Smooth muscle cell (in vitro differentiated cells): Measurements from ENCODE around the gene TBXAS1. TPM values are rescaled to one million over a fixed set of nuclear protein-coding genes. Genes with fewer than 3 reads are reported as not detected.
"Not testable (repeated sequence)": the region's sequence is repeated elsewhere in the genome, so short reads cannot be mapped to it uniquely, and the experiment has no call there.

Experiments
- DNase-seq: peaks from one replicate; lab custom pipeline; 2025; ENCODE audit not compliant: unreplicated experiment; lab: John Stamatoyannopoulos, UW
- H2AFZ ChIP-seq: fragments of 200-600 bp; sonication (generic); 2 replicates; pipeline ENCODE4 v1.6.0; 2016; ENCODE audit warnings: antibody characterized with exemption, low read depth, mild to moderate bottlenecking
- H3F3A ChIP-seq: fragments of 200-600 bp; sonication (generic); 2 replicates; pipeline ENCODE4 v1.6.0; 2017; ENCODE audit warnings: antibody characterized with exemption, low read depth
- H3K27ac ChIP-seq: fragments of 200-600 bp; sonication (generic); 2 replicates; pipeline ENCODE4 v1.5.1; 2016; ENCODE audit warnings: low read depth, mild to moderate bottlenecking
- H3K27me3 ChIP-seq: fragments of 200-600 bp; sonication (generic); 2 replicates; pipeline ENCODE4 v1.6.1; 2016; ENCODE audit warnings: low read depth, mild to moderate bottlenecking
- H3K36me3 ChIP-seq: fragments of 200-600 bp; sonication (generic); 2 replicates; pipeline ENCODE4 v1.5.1; 2016; ENCODE audit warnings: low read depth
- H3K4me1 ChIP-seq: fragments of 200-600 bp; sonication (generic); 2 replicates; pipeline ENCODE4 v1.5.1; 2016; ENCODE audit warnings: low read depth
- H3K4me2 ChIP-seq: fragments of 200-600 bp; sonication (generic); 2 replicates; pipeline ENCODE4 v1.6.0; 2016; ENCODE audit warnings: mild to moderate bottlenecking
- H3K4me3 ChIP-seq: fragments of 200-600 bp; sonication (generic); 2 replicates; pipeline ENCODE4 v1.5.1; 2016; ENCODE audit warnings: mild to moderate bottlenecking
- H3K79me2 ChIP-seq: fragments of 200-600 bp; sonication (generic); 2 replicates; pipeline ENCODE4 v1.6.0; 2016; ENCODE audit warnings: low read depth, mild to moderate bottlenecking
- H3K9ac ChIP-seq: fragments of 200-600 bp; sonication (generic); 2 replicates; pipeline ENCODE4 v1.6.0; 2016; ENCODE audit warnings: low read depth
- H3K9me3 ChIP-seq: fragments of 200-600 bp; sonication (generic); replicated peaks from 2 replicates; pipeline ENCODE4 v1.5.1; 2016; ENCODE audit warnings: low read depth
- H4K20me1 ChIP-seq: fragments of 200-600 bp; sonication (generic); 2 replicates; pipeline ENCODE4 v1.6.0; 2016; ENCODE audit warnings: low read depth
- CTCF ChIP-seq: fragments of 200-600 bp; sonication (generic); IDR thresholded peaks from 2 replicates; pipeline ENCODE4 v1.5.1; 2017; ENCODE audit warnings: borderline replicate concordance, mild to moderate bottlenecking, antibody characterized with exemption; ENCODE audit not compliant: insufficient read depth, poor library complexity, severe bottlenecking
- WGBS: methylation state at CpG from one replicate; pipeline ENCODE4 v1.1.7; 2016; ENCODE audit warnings: low lambda C conversion rate; 5-methylcytosine and 5-hydroxymethylcytosine counted together
- polyA plus RNA-seq: library from polyadenylated mRNA; unstranded; fragments of >200 nt; fragmentation: Nextera tagmentation; extraction: Ambion mirVana; gene quantifications from 2 replicates; pipeline ENCODE4 v1.2.1, GENCODE V29; 2016
- total RNA-seq: library from RNA; depleted of rRNA; stranded (reverse); fragments of >200 nt; gene quantifications from 2 replicates; pipeline ENCODE4 v1.2.3, GENCODE V29; 2014

The TBXAS1 gene
- total and polyA plus RNA-seq, 2 experiments from 2014 or later: 0.51 TPM; not detected in 1

GRCh38 chr7:139917851-139918250 is 88.8 kb downstream of the TBXAS1 start:
- no peak overlapping the region for H3K27ac ChIP-seq
- no peaks in the 10 kb centered on the region for H3K79me2 ChIP-seq
- peaks cover 3% of the 10 kb centered on the region for H3F3A ChIP-seq
- no peaks in the 10 kb centered on the region for H3K36me3 ChIP-seq
- no peak overlapping the region for H3K9ac ChIP-seq
- H3K9me3 ChIP-seq: no peaks in the 10 kb centered on the region
- no peaks in the 10 kb centered on the region for H4K20me1 ChIP-seq
- 94% methylated on average over 2 of the region's 2 CpGs for WGBS
- no peak for DNase-seq
- H3K27me3 ChIP-seq: no peaks in the 10 kb centered on the region
- H3K4me1 ChIP-seq: no peaks in the 10 kb centered on the region
- H3K4me2 ChIP-seq: no peak overlapping the region
- no peak overlapping the region for H2AFZ ChIP-seq
- H3K4me3 ChIP-seq: no peak overlapping the region
- no peak for TF ChIP-seq CTCF

DNA sequence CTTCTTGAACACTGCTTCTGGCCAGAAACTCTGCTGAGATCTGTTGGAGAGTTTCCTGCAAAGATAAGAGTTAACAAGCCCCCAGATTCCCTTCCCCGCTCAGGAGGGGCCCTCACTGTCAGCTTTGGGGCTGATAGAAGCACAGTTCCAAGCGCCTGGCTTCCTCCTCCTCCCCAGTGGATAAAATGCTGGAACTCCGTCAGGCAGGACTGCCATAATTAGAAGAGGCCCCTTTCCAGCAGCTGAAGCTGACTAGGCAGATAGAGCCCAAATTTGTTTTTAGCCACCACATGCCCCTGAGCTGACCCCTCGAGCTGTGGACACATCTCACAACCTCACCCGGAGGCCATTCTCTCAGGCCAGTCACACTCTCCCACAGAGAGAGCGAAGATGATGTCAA is 89.4 kb downstream of the TBXAS1 start:
- no peak overlapping the region for H3K4me2 ChIP-seq
- 59% methylated on average over 6 of the region's 6 CpGs for WGBS
- H3K9me3 ChIP-seq: no peaks in the 10 kb centered on the region
- no peaks in the 10 kb centered on the region for H4K20me1 ChIP-seq
- H3K27me3 ChIP-seq: no peaks in the 10 kb centered on the region
- no peak overlapping the region for H3K27ac ChIP-seq
- H3K36me3 ChIP-seq: no peaks in the 10 kb centered on the region
- DNase-seq: no peak
- H3K4me1 ChIP-seq: no peaks in the 10 kb centered on the region
- H3K9ac ChIP-seq: no peak overlapping the region
- H3K79me2 ChIP-seq: no peaks in the 10 kb centered on the region
- TF ChIP-seq CTCF: no peak
- no peak overlapping the region for H2AFZ ChIP-seq
- peaks cover 3% of the 10 kb centered on the region for H3F3A ChIP-seq
- H3K4me3 ChIP-seq: no peak overlapping the region

DNA sequence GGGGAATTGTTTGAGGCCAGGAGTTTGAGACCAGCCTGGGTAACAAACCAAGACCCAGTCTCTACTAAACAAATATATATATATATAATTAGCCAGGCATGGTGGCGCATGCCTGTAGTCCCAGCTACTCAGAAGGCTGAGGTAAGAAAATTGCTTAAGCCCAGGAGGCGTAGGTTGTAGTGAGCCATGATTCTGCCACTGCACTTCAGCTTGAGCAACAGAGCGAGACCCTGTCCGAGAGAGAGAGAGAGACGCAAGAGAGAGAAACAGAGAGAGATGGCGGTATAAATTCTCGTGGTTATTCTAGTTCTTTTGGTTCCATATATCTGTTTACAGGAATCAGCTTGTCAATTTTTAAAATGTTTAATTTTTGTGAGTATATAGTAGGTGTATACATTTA is 94.0 kb downstream of the TBXAS1 start:
- H3K4me1 ChIP-seq: no peaks in the 10 kb centered on the region
- no peaks in the 10 kb centered on the region for H3K79me2 ChIP-seq
- WGBS: 86% methylated on average over 7 of the region's 7 CpGs
- no peak overlapping the region for H3K4me2 ChIP-seq
- no peaks in the 10 kb centered on the region for H3K9me3 ChIP-seq
- H3K27ac ChIP-seq: no peak overlapping the region
- no peaks in the 10 kb centered on the region for H3K36me3 ChIP-seq
- no peak overlapping the region for H3K9ac ChIP-seq
- H3K27me3 ChIP-seq: no peaks in the 10 kb centered on the region
- TF ChIP-seq CTCF: no peak
- no peak for DNase-seq
- H2AFZ ChIP-seq: no peak overlapping the region
- H4K20me1 ChIP-seq: no peaks in the 10 kb centered on the region
- no peak overlapping the region for H3K4me3 ChIP-seq
- H3F3A ChIP-seq: no peaks in the 10 kb centered on the region

- Histone ChIP-seq H3K4me1 (no peaks in the 10 kb centered on the region), H2AFZ (no peak overlapping the region), H3K27ac (no peak overlapping the region), H3K4me3 (no peak overlapping the region), H3K9me3 (no peaks in the 10 kb centered on the region), H4K20me1 (no peaks in the 10 kb centered on the region), H3K27me3 (no peaks in the 10 kb centered on the region), H3F3A (no peaks in the 10 kb centered on the region), H3K9ac (no peak overlapping the region), H3K36me3 (no peaks in the 10 kb centered on the region), H3K4me2 (no peak overlapping the region), H3K79me2 (no peaks in the 10 kb centered on the region)
- DNase-seq: no peak
- TF ChIP-seq CTCF: no peak
- 73% methylated on average over 3 of the region's 3 CpGs for WGBS
Observed at GRCh38 chr7:139924461-139924860, 95.4 kb downstream of the TBXAS1 start.

- not testable (repeated sequence) for H3K36me3 ChIP-seq, H3F3A ChIP-seq, H3K4me1 ChIP-seq, H3K4me3 ChIP-seq, H3K9ac ChIP-seq, H3K27ac ChIP-seq, DNase-seq, H3K79me2 ChIP-seq, H3K27me3 ChIP-seq, H2AFZ ChIP-seq, H4K20me1 ChIP-seq, H3K4me2 ChIP-seq, H3K9me3 ChIP-seq
- 89% methylated on average over 8 of the region's 8 CpGs for WGBS
Observed at GRCh38 chr7:139929221-139929620, 100.2 kb downstream of the TBXAS1 start.
